ENCODE measurements around the gene GHITM.

GRCh38 chr10:84123362-84123761, 15.9 kb upstream of the GHITM start:
- no peak for TF ChIP-seq CTCF (IDR thresholded peaks at IDR 0.05)
- TF ChIP-seq ZFX (IDR thresholded peaks at IDR 0.05; ENCODE audit: borderline replicate concordance) = no peak

Measured in 22Rv1 (cell line).